Stimulated activated CD4-positive, alpha-beta T cell treated with anti-CD3 and anti-CD28 coated beads, TNF-alpha, amount 100 ng/mL, for 1 hour (primary cell): ENCODE data around the gene ATPAF1.
A peak's percentile ranks its signal among the peaks of the same experiment; 100 is the strongest.

Source experiments
- DNase-seq, 3 donors: peaks; one replicate each; pipeline ENCODE4 v3.0.0-alpha.2; 2020; ENCODE audit warnings: low read depth in 3 of 3, low spot score in 1 of 3

ATPAF1 gene

DNA sequence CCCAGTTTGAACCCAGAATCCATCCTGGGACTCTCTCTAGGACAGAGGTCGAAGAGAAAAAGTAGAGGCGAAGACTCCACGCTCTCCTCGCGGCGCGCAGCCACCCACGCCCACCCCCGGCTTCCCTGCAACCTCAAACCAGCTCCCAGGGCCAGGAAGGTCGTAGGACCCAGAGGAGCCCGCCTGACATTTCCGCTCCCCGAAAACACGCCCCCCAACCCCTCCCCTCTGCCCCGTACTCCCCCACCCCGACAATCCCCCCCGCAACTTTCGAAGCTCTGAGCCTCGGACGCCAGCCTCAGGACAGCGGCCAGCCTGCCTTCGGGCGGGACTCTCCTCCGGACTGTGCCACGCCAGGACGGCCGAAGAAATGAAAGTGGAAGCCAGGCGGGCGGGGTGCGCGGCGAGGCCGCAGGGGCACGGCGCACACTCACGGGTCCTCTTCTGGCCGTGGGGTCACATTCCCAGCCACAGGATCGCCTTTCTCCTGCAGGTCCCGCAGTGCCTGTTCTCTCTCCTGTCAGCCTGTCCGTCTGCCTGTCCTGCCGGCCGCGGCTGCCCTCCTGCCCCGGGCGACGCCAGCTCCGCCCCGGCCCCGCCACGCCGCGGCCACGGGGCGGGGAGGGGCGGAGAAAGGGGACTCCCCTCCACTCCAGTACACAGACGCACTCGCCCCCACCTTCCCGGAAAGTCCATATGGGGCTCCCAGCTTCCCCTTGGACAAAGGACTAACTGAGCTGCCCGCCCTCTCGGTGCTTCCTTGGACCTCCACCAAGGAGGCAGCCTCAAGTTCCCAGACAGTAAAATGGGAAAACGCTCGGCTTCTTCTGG lies 51.7 kb downstream of the ATPAF1 start, which contains the start of gene MOB3C:
TSS of gene MOB3C (minus strand) at position 535 of the 831 bp plus-strand sequence. CDS start 3,490 bp downstream, outside the sequence.
- DNase-seq: peak in 2 of 3 donors; percentile 42 to 55

DNA sequence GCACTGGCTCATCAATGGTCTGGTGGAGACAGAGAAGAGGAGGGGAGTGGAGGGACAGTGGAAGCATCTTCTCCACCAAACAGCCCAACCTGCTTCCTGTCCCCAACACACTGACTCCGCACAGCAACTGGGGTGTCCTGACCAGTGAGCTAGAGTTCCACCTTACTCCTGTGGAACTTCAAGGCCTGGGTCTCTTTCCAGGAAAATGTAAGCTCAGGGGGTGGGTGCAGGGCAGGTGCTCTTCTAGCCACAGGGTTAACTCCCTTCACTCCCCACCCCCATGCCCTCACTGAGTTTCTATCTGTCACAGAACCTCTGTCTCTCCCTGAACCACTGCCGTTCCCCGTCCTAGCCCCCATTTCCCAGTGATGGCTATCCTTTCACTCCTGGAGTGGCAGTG lies 52.4 kb downstream of the ATPAF1 start:
- DNase-seq: no peak

- DNase-seq: no peak
Observed at GRCh38 chr1:46615088-46615487, 53.1 kb downstream of the ATPAF1 start.

- DNase-seq: no peak
Observed at GRCh38 chr1:46614604-46614984, 53.6 kb downstream of the ATPAF1 start.

DNA sequence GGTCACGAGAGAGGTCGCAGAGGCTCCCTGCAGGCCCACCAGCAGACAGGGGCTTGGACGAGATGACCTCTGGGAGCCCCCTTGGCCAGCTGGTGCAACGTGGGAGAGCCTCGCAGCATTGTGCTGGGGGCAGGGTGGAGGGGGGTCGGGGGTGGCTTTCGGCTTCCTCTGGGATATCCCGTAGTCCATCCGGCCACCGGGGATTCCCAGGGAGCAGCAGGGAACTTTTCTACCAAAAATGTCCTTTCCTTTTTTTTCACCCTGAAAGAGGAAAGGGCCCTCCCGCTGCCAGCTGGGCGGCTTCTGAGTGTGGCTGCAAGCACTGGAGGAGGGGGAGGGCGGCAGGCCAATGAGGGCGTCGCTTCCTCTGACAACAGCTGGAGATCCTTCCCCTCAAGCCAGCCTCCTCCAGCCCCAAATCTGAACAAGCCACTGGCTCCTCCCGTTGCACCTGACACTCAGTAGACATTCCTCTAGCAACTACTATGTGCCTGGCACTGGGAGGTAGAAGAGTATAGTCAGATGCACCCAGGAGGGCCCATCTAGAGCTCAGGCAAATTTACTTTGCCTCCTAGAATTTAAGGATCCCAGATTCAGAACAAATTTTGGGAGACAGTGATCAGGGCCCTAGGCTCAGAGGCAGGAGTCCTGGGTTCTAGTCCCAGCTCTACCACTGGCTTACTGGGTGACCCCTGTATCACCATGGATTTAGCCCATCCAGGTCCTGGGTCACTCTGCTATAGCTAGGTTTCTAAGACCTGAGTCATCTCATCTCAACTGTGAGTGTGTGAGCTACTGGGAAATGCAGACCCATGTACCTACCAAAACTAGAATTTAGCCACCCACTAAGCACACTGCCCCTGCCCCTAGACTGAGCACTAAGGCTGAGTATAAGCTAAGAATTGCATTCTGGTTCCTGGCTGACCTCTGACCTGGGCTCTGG lies 54.2 kb downstream of the ATPAF1 start:
- no peak for DNase-seq

GRCh38 chr1:46612937-46613660 lies 55.1 kb downstream of the ATPAF1 start:
- no peak for DNase-seq

GRCh38 chr1:46611691-46612221 lies 56.4 kb downstream of the ATPAF1 start:
- no peak for DNase-seq

DNA sequence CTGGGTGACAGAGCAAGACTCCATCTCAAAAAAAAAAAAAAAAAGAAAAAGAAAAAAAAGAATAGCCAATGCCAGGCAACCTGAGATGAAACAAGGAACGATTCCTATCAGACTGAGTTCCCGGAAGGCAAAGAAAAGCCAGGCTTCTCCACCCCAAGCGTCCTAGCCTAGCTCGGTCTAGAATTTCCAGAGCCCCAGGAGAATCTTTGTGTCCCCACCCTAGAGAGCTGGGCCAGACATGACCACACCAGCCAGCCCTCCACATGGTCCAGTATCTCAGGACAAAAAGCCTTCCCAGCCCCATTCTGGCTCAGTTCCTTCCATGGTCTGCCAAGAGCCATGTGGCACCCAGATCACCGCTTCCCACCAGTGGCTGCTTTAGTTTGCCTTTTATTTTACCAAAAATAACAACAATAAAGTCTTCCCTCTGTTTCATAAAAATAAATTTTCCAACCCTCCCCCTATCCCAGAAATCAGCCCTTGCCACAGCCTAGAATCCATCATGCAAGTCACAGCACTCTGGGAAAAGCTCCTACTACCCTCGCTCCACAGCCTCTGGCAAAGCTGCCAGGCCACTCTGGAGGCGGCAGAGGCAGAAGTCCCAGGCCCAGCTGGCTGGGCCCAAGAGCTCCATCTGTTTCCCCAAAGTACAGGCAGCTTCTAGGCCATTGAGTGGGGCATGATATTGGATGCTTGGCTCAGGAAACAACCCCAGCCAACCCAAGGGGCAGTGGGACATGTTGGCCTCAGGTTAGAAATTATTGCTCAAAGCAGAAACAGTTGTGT lies 60.6 kb downstream of the ATPAF1 start:
- DNase-seq: no peak

GRCh38 chr1:46606255-46606965 lies 61.8 kb downstream of the ATPAF1 start:
- no peak for DNase-seq

DNA sequence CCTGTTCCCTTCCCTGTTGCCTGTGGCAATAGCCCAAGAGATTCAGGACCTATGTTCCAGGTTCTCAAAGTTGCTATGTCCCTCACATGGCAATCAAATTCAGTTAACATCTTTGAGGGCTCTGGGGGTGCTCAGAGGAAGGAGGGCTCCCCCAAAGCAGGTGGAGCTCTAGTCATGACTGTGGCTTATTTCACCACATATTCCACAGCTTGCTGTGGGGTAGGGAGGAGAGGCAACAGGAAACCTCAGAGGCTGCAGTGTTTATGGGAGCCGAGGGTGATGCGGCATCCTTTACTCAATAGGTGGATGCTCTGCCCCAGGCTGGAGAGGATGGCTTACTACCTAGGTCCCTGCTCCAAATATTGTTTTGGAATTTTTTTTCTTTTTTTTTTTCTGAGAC lies 62.9 kb downstream of the ATPAF1 start:
- no peak for DNase-seq

DNA sequence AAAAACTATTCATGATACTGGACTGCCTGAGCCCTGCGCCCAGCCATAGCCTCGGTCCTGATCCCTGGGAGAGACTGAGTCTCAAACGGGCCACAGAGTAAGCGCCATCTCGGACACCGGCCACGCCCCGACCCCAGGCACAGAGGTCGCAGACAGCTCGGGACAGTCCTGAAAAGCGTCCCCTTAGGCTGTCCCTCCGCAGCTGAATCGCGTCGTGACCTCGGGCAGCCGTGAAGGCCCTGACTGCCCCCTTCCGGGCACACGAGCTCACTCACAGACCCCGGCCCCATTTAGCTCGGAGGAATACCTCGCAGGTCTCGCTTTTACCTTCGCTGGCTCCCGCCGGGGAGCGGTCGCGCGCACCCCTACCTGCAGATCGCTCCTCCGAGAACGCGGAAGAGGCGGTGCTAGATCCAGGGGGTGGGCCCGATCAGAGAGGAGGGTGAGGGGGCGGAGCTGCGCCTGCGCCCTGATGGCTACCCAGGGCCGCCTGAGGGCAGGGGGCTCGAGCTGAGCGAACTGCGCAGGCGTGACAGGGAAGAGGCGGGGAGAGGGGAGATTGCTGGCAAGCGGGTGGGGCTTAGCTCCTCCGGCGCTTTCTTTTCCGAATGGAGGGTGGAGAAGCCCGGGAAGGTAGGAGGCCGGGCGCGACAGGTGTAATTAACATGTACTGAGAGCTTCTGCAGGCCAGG lies 64.2 kb downstream of the ATPAF1 start, which contains the start of gene MKNK1:
TSS of gene MKNK1 (minus strand) at position 411 of the 692 bp plus-strand sequence. CDS start 20,941 bp downstream, outside the sequence.
- peak; percentile 97 to 99 (median 98) for DNase-seq

DNA sequence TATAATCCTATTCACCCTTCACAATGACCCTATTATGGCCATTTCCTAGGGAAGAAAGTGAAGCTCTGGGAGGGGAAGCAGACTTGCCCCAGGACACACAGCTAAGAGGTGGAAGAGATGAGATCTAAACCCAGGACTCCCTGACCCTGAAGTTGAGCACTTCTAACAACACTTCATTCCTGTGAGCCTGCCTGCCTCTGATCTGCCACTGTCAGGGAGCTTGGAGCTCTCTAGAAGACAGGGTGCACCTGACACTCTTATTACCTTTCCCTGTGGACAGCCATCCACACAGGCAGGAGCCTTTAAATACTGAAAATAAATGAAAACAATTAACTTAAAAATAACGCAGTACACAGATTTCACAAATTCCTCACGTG lies 64.7 kb downstream of the ATPAF1 start:
- no peak for DNase-seq

DNA sequence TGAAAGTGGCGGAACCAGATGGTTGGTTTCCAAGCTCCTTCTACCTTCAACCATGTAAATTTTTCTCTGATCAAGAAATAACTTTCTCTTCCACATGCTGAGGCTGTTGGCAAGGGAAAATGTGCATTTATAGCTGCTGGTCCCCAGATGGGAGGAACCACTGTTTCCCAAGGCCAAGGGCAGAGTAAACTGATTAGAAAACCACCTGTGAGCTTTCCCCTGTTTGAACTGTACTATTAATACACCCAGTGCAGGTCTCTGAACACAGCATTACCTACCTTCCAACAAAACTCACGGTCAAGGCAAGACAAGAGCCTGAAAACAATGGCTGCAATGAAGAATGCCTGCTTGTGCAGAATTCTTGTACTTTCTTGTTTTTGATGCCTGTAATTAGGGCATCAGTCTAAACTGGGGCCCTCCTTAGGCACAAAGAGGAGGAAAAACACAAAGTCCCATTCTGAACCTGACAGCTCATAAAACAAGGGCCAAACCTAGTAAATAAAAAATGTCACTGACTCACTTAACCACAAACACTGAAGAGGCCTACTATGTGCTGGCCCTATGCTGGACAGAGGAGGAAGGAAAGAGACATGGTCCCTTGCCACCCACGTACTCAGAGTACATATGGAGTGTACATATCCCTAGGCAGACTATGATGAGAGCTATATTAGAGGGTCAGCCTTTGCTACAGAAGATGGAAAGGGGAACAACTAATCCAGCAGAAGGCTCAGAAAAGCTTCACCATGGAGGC lies 66.7 kb downstream of the ATPAF1 start:
- no peak for DNase-seq

DNA sequence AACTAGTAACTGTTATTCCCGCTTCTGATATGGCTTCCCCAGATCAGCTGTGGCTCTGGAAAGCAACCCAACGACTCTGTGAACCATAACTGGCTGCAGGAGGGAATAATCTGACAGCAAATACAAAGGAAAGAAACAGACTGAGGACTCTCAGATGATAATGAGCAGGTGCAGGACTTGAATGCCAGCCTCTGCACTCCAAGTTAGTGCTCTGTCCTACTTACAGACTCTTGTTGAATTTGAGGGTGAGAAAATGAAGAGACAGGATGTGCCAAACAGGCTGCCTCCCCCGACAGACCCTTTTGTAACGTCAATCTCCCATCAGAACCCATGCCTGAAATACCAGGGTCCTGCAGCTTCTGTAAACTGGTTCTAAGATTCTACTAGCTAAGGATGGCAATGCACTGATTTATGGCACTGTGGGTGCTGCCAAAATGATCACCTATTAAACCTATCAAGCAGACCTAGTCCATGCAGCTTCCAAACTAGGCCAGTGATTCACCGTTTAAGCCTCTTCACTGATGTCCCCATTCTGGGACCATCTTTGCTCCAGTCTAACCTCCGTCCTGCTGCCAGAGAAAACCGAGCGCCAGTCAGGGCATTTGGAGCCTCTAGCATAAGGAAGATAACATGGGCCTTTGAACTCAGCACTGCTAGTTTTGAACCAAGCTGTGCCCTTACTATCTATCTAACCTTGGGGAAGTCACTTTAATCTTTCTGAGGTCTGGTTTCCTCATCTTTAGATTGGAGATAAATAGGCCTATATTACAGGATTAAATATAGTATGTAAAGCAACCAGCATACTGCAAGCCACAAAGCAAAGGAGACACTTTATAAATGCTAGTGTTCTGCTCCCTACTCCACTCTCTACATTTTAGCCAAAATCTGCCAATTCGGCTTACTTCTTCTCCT lies 68.8 kb downstream of the ATPAF1 start:
- DNase-seq: no peak

- no peak for DNase-seq
Observed at GRCh38 chr1:46596846-46597245, 71.3 kb downstream of the ATPAF1 start.

GRCh38 chr1:46596036-46596435 lies 72.1 kb downstream of the ATPAF1 start:
- DNase-seq: no peak

DNA sequence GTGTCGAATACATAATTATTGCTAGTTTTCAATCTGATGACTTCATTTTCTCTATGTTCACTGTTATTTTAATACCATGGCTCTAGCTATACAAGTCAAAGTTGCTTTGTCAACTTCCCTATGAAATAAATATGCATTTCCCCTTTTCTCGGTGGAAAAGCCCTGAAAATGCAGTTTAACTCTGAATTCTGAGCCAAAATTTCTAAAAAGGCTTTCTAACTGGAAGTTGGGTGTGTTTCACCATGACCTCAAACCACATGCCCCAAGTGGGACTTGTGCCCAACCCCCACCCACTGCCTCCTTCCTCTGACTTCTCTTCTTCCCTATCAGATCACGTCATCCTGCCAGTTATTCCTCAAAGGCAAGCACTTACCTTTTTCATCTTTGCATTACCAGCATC lies 73.0 kb downstream of the ATPAF1 start:
- no peak for DNase-seq
